GM21367 (cell line): ENCODE data around the gene TRMO.

Source experiments
- ATAC-seq: cut with Tn5 transposase; IDR thresholded peaks from one replicate; pipeline ENCODE4 v1.9.1; 2021; ENCODE audit not compliant: unreplicated experiment

Gene TRMO

GRCh38 chr9:97905228-97905627 is 17.1 kb downstream of the TRMO start:
- no peak for ATAC-seq

GRCh38 chr9:97904725-97905124 is 17.6 kb downstream of the TRMO start:
- no peak for ATAC-seq

GRCh38 chr9:97903177-97903576 is 19.1 kb downstream of the TRMO start:
- ATAC-seq: no peak

- ATAC-seq: no peak
Measured at GRCh38 chr9:97900738-97901565, 21.3 kb downstream of the TRMO start.

- no peak for ATAC-seq
Measured at GRCh38 chr9:97900103-97900737, 22.1 kb downstream of the TRMO start.

- no peak for ATAC-seq
Measured at GRCh38 chr9:97895695-97896332, 26.5 kb downstream of the TRMO start.

- no peak for ATAC-seq
Measured at GRCh38 chr9:97895211-97895610, 27.1 kb downstream of the TRMO start.

- no peak for ATAC-seq
Measured at GRCh38 chr9:97892421-97892820, 29.9 kb downstream of the TRMO start.

- ATAC-seq: no peak
Measured at GRCh38 chr9:97891736-97892135, 30.6 kb downstream of the TRMO start.

GRCh38 chr9:97889941-97890887 is 32.1 kb downstream of the TRMO start:
- no peak for ATAC-seq

- no peak for ATAC-seq
Measured at GRCh38 chr9:97880336-97880735, 42.0 kb downstream of the TRMO start.

GRCh38 chr9:97876061-97876460 is 46.2 kb downstream of the TRMO start:
- no peak for ATAC-seq

- no peak for ATAC-seq
Measured at GRCh38 chr9:97875111-97875510, 47.2 kb downstream of the TRMO start.

GRCh38 chr9:97874624-97875023 is 47.7 kb downstream of the TRMO start:
- no peak for ATAC-seq

- no peak for ATAC-seq
Measured at GRCh38 chr9:97873882-97874281, 48.4 kb downstream of the TRMO start.

GRCh38 chr9:97873425-97873824 is 48.9 kb downstream of the TRMO start:
- no peak for ATAC-seq

GRCh38 chr9:97868859-97869258 is 53.4 kb downstream of the TRMO start:
- no peak for ATAC-seq

- ATAC-seq: peak; percentile 57
Measured at GRCh38 chr9:97866848-97867247, 55.5 kb downstream of the TRMO start.

- no peak for ATAC-seq
Measured at GRCh38 chr9:97866300-97866699, 56.0 kb downstream of the TRMO start.

- no peak for ATAC-seq
Measured at GRCh38 chr9:97864396-97864795, 57.9 kb downstream of the TRMO start.

- ATAC-seq: no peak
Measured at GRCh38 chr9:97863314-97863713, 59.0 kb downstream of the TRMO start.
